AG04450 (cell line): ENCODE data around the gene MTURN. TPM values are rescaled to one million over a fixed set of nuclear protein-coding genes. Genes with fewer than 3 reads are reported as not detected.

Experiments
- CTCF ChIA-PET: fragments of 300-600, 350-600 bp; formaldehyde crosslinking; extraction: SDS; loops from one replicate; lab custom pipeline; 2022; ENCODE audit warnings: antibody characterized with exemption, inconsistent platforms; lab: Charles Lee
- POLR2A ChIA-PET: fragments of 350-600 bp; formaldehyde crosslinking; extraction: SDS; loops from one replicate; lab custom pipeline; 2021; ENCODE audit warnings: antibody characterized with exemption, inconsistent platforms; lab: Yijun Ruan, JAX
- DNase-seq: peaks from one replicate; pipeline ENCODE4 v3.0.0-alpha.2; 2011; ENCODE audit warnings: low read depth, low spot score
- H3K27ac ChIP-seq: one replicate; pipeline ENCODE4 v1.5.1; 2012; ENCODE audit warnings: low read depth, low read length, control low read depth
- H3K27me3 ChIP-seq: one replicate; pipeline ENCODE4 v1.6.0; 2012; ENCODE audit warnings: low read length; ENCODE audit not compliant: control insufficient read depth, insufficient read depth
- H3K4me3 ChIP-seq: 2 replicates; pipeline ENCODE4 v1.5.1; 2011; ENCODE audit warnings: mild to moderate bottlenecking, low read depth, low read length, control low read depth
- H3K9me3 ChIP-seq: 2 replicates; pipeline ENCODE4 v1.5.1; 2012; ENCODE audit warnings: low read length; ENCODE audit not compliant: control insufficient read depth, insufficient read depth
- polyA plus RNA-seq: library from polyadenylated mRNA; depleted of rRNA; stranded (reverse); fragments of >200 nt; gene quantifications from 2 replicates; pipeline ENCODE4 v1.2.3, GENCODE V29; 2011
- TF ChIP-seq, protein P1 (sequence below): IDR thresholded peaks from 2 replicates; pipeline ENCODE4 v1.5.1; 2011; ENCODE audit warnings: low read depth, low read length, control low read depth, inconsistent platforms

The MTURN gene
- polyA plus RNA-seq, 1 experiment, result 6.7 TPM

DNA sequence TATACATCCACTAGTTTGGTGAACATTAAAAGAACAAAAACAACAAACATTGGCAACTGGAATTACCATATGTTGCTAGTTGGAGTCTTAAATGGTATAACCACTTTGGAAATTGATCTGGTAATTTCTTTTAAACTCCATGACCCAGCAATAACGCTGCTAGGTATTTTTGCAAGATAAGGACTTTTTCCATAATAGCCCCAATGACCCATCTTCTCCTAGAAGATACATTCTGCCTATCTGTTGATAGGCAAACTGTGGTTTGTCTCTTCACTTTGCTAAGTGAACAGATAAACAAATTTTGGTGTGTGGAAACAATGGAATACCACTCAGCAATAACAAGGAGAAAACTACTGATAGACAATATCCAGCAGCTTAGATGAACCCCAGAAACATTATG, 30.6 kb upstream of the MTURN start:
- TF ChIP-seq, protein P1, sequence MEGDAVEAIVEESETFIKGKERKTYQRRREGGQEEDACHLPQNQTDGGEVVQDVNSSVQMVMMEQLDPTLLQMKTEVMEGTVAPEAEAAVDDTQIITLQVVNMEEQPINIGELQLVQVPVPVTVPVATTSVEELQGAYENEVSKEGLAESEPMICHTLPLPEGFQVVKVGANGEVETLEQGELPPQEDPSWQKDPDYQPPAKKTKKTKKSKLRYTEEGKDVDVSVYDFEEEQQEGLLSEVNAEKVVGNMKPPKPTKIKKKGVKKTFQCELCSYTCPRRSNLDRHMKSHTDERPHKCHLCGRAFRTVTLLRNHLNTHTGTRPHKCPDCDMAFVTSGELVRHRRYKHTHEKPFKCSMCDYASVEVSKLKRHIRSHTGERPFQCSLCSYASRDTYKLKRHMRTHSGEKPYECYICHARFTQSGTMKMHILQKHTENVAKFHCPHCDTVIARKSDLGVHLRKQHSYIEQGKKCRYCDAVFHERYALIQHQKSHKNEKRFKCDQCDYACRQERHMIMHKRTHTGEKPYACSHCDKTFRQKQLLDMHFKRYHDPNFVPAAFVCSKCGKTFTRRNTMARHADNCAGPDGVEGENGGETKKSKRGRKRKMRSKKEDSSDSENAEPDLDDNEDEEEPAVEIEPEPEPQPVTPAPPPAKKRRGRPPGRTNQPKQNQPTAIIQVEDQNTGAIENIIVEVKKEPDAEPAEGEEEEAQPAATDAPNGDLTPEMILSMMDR, result no peak
- Histone ChIP-seq H3K9me3 (no peaks in the 10 kb centered on the region), H3K27me3 (no peaks in the 10 kb centered on the region), H3K4me3 (no peak overlapping the region), H3K27ac (no peak overlapping the region)
- DNase-seq, result no peak
- ChIA-PET POLR2A (no interaction called here), CTCF (interaction anchor here (0.6 kb wide), 2 partner anchors 189 to 607 kb away, joined by 3 to 4 read pairs; no protein-coding TSS in a partner anchor)

DNA sequence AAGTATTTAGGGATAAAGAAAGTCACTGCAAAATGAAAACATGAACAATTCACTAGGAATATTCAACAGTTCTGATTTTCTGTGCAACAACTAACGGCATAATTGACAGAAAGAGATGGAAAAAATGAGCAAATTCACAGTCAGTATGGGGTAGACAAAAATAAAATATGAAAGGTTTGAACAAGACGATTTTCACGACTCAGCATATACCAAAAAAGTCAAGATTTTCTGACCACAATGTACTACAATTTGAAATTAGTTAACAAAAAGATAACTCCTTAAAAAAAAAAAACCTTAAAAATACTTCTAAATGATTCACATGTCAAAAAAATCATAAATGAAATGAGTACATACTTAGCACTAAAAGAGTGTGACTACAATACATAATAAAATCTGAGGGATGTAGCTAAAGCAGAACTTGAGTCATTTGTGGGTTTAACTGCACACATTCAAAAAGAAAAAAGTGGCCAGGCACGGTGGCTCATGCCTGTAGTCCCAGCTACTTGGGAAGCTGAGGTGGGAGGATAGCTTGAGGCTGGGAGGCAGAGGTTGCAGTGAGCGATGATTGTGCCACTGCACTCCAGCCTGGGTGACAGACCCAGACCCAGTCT, 22.6 kb upstream of the MTURN start:
- no peak overlapping the region for H3K27ac ChIP-seq
- no peaks in the 10 kb centered on the region for H3K27me3 ChIP-seq
- DNase-seq, result no peak
- peaks cover 3% of the 10 kb centered on the region; the same call in 1 of the 2 replicates for H3K9me3 ChIP-seq
- ChIA-PET POLR2A (no interaction called here), CTCF (interaction anchor here (0.7 kb wide), 1 partner anchor 22 kb away, joined by 3 read pairs; no protein-coding TSS in a partner anchor)
- TF ChIP-seq, protein P1, result no peak
- no peak overlapping the region for H3K4me3 ChIP-seq

DNA sequence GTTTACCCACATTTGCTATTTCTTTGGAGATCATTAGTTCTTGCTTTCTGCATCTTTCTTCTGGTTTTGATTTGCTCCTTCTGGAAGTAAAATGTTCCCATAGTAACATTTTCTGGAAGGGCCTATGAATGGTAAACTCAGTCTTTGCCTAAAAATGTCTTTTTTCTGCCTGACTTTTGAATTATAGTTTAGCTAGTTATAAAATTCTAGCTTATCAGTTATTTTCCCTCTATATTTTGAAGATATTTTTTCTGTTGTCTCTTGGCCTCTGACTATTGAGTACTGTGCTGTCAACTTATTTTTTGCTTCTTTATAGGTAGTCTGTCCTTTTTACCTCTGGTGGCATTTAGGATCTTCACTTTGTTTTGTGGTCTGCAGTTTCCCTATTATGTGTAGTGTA, 21.6 kb upstream of the MTURN start:
- Histone ChIP-seq H3K9me3 (peaks cover 3% of the 10 kb centered on the region; the same call in 1 of the 2 replicates), H3K27me3 (no peaks in the 10 kb centered on the region), H3K27ac (no peak overlapping the region), H3K4me3 (no peak overlapping the region)
- no peak for DNase-seq
- TF ChIP-seq, protein P1, result no peak
- ChIA-PET CTCF (interaction anchor here (0.7 kb wide), 1 partner anchor 21 kb away, joined by 3 read pairs; no protein-coding TSS in a partner anchor), POLR2A (no interaction called here)

- POLR2A ChIA-PET, result no interaction called here
- CTCF ChIA-PET, result no interaction called here
- H3K4me3 ChIP-seq, result no peak overlapping the region
- H3K27me3 ChIP-seq, result no peaks in the 10 kb centered on the region
- no peak overlapping the region for H3K27ac ChIP-seq
- peaks cover 3% of the 10 kb centered on the region; the same call in 1 of the 2 replicates for H3K9me3 ChIP-seq
- TF ChIP-seq, protein P1, result no peak
- DNase-seq, result no peak
Observed at GRCh38 chr7:30114536-30115238, 20.1 kb upstream of the MTURN start.
